HUES6 (cell line): ENCODE measurements around the gene P2RY11.

ENCODE experiments used
- H3K27ac ChIP-seq: 2 replicates; pipeline ENCODE4 v1.7.0; 2013; ENCODE audit warnings: low read depth, mild to moderate bottlenecking, low read length, inconsistent platforms
- H3K27me3 ChIP-seq: 2 replicates; pipeline ENCODE4 v1.6.1; 2013; ENCODE audit warnings: low read length; ENCODE audit not compliant: control insufficient read depth, insufficient read depth
- H3K36me3 ChIP-seq: 2 replicates; pipeline ENCODE4 v1.6.1; 2013; ENCODE audit warnings: low read length; ENCODE audit not compliant: control insufficient read depth, insufficient read depth
- H3K4me1 ChIP-seq: 2 replicates; pipeline ENCODE4 v1.6.1; 2013; ENCODE audit warnings: low read length; ENCODE audit not compliant: control insufficient read depth, insufficient read depth
- H3K4me3 ChIP-seq: 2 replicates; pipeline ENCODE4 v1.5.1; 2013; ENCODE audit warnings: low read depth, low read length
- H3K9ac ChIP-seq: one replicate; pipeline ENCODE4 v1.6.1; 2013; ENCODE audit warnings: mild to moderate bottlenecking, low read length
- H3K9me3 ChIP-seq: 2 replicates; pipeline ENCODE4 v1.6.1; 2013; ENCODE audit warnings: low read depth, low read length; ENCODE audit not compliant: control insufficient read depth, insufficient read depth

P2RY11 gene

DNA sequence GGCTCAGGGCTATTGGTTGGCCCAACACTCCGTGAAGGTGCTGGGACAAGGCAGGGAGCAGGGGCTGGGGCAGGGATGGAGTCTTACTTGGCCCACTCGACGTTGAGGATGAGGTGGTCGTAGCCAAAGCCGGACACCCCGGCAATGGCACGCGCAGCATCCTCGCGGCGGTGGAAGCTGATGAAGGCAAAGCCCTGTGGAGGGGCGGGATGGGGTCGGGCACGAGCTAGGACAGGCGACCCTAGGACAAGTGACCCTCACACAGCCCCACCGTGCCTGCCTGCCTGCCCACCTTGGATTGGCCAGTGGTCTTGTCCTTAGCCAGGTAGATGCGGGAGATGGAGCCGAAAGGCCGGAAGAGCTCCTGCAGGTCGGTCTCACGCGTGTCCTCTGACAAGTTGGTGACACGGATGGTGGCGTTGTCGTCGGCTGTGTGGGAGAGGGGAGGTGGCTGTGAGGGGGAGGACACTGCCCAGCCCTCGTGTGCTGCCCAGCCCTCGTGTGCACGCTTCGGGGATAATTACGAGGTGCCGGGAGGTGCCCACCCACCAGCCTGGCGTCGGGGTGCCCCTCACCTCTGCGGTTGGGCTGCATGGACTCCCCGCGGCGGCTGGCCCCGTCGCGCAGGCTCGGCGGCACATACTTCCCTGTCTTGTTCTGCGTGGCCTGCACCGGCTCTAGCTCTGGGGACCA, 4.0 kb downstream of the P2RY11 start:
- Histone ChIP-seq H3K27me3 (no peaks in the 10 kb centered on the region), H3K9me3 (no peaks in the 10 kb centered on the region), H3K4me1 (peaks cover 5% of the 10 kb centered on the region; the same call in 1 of the 2 replicates), H3K27ac (no peak overlapping the region), H3K36me3 (peaks cover 62% of the 10 kb centered on the region), H3K9ac (no peak overlapping the region), H3K4me3 (no peak overlapping the region)

DNA sequence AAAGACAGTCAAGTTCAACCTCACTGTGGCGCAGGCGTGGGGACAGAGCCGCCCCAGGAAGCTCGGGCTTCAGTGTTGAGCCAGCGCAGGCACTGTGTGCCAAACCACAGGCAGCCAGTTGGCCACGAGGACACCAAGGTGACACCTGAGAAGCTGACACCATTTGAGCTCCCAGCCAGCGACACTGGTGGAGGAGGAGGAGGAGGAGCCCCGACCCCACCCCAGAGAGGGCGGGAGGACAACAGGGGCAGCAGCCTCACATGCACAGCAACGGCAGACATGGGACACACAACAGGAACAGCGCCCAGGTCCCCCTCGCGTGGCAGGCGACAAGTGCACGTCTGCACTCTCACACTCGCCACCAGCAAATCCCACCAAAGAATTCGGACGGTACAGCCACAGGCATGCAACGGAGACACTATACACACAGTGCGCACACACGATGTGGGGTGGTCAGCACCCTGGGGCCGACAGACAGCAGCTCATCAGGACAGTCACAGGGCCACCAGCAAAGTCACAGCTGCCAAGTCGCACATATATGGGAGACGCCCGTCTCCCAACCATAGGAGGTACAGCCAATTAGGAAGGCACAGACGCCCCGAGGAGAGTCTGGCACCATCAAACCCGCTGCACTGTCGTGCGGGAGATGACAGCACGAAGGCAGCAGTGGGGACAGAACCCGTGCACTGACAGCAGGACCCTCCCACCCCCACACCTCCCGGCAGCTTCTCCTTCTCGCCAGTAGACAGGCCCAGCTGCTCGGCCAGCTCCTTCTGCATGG, 4.8 kb downstream of the P2RY11 start:
- no peak overlapping the region for H3K27ac ChIP-seq
- peaks cover 5% of the 10 kb centered on the region; the same call in 1 of the 2 replicates for H3K4me1 ChIP-seq
- no peaks in the 10 kb centered on the region for H3K9me3 ChIP-seq
- H3K4me3 ChIP-seq: no peak overlapping the region
- H3K36me3 ChIP-seq: peaks cover 55% of the 10 kb centered on the region
- H3K27me3 ChIP-seq: no peaks in the 10 kb centered on the region
- H3K9ac ChIP-seq: no peak overlapping the region

DNA sequence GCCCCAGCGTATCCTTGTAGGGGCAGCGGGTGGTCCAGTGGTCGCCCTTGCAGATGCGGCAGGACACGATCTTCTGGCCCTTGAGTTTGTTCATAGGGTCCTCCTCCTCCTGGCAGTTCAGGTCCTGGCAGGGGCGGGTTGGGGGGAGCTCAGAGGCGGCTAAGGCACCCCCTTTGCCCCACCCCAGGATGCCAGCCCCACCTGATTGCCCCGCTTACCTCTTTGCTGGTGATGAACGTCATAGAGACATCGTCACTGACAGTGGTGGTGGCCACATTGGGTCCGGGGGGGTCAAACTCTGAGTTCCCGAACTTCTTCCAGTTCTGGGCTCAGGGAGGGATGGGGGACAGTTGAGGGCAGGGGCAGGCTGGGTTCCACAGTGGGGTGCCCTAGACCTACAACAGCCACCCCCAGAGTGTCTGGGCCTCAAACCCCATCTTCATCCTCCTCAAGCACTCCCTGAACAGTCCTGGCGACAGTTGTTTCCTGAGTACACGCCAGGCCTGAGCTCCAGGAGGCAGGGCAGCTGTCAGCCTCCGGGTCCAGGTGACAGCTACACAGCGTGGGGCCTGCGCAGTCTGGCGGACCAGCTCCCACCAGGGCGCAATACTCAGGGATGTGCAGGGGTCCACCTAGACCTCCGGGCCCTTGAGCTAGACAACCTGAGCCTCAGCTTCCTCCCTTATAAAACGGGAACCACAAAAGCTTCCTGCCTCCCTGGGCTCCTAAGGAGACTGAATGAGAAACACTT, 5.5 kb downstream of the P2RY11 start:
- no peak overlapping the region for H3K4me3 ChIP-seq
- H3K27ac ChIP-seq: no peak overlapping the region
- peaks cover 48% of the 10 kb centered on the region for H3K36me3 ChIP-seq
- no peak overlapping the region for H3K9ac ChIP-seq
- peaks cover 5% of the 10 kb centered on the region; the same call in 1 of the 2 replicates for H3K4me1 ChIP-seq
- no peaks in the 10 kb centered on the region for H3K9me3 ChIP-seq
- no peaks in the 10 kb centered on the region for H3K27me3 ChIP-seq

DNA sequence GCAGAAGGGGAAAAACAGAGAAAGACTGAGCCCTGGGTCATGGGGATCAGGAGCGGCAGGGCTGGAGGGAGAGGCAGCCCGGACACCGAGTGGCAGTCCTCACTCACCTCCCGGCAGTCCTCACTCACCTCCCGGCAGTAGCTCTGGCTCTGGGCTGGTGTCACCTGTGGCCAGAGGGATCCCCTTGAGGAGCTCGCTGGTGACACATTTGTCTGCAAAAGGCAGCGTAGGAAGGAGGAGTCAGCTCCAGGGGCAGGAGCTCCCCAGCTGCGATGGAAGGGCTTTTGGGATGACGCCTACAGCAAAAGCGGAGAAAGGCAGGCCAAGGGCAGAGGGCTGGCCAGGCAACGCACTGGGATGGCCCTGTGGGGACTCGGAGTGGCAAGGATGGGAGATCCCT, 7.5 kb downstream of the P2RY11 start:
- Histone ChIP-seq H3K36me3 (peaks cover 45% of the 10 kb centered on the region), H3K9me3 (no peaks in the 10 kb centered on the region), H3K4me1 (peaks cover 5% of the 10 kb centered on the region; the same call in 1 of the 2 replicates), H3K9ac (peak overlapping the region; percentile 96), H3K27ac (peak overlapping the region; percentile 82; the same call in 1 of the 2 replicates), H3K27me3 (no peaks in the 10 kb centered on the region), H3K4me3 (peak overlapping the region; percentile 92)

DNA sequence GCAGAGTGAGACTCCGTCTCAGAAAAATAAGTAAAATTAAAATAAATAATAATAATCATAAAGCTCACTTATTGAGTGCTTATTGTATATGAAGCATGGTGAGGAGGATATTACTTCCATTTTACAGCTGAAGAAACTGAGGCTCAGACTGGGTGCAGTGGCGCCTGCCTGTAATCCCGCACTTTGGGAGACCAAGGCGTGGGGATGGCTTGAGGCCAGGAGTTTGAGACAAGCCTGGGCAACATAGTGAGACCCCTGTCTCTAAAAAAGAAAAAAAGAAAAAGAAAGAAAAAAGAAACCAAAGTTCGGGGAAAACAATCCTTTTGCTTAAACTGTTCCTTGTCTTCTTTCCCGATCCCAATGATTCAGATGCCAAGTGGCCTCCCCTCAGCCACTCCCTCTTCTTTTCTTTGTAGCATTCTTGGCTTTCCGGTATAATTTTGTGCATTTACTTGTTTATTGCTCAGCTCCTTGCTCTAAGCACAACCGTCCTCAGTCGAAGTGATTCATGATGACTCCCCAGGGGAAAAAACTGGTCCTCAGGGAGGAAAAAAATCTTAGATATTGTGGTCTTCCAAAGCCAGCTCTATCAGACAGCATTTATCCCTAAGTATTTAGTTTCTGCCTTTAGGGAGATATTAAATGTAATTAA, 9.2 kb downstream of the P2RY11 start:
- H3K27ac ChIP-seq: no peak overlapping the region
- H3K4me1 ChIP-seq: peaks cover 5% of the 10 kb centered on the region; the same call in 1 of the 2 replicates
- H3K9ac ChIP-seq: no peak overlapping the region
- H3K4me3 ChIP-seq: no peak overlapping the region
- H3K36me3 ChIP-seq: peaks cover 34% of the 10 kb centered on the region
- H3K9me3 ChIP-seq: no peaks in the 10 kb centered on the region
- no peaks in the 10 kb centered on the region for H3K27me3 ChIP-seq

DNA sequence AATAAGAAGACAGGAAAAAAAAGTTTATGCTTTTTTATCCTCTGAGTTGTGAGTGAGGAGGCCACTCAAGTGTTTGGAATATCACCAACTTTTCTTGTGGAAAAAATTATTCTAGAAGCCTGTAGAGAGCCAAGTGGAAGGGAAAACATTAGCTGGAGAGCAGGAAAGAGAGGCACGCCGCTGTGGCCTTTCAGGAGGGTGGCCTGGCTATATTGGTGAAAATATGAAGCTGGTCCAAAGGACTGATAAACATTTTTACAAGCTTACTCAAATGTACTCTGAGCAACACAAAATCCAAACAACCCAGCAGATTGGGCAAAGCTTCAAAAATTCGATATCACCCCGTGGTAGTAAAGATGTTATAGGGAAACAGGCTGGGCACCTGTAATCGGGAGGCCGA, 10.6 kb downstream of the P2RY11 start:
- H3K36me3 ChIP-seq: peaks cover 22% of the 10 kb centered on the region
- no peak overlapping the region for H3K4me3 ChIP-seq
- H3K27ac ChIP-seq: no peak overlapping the region
- no peaks in the 10 kb centered on the region for H3K27me3 ChIP-seq
- peaks cover 5% of the 10 kb centered on the region; the same call in 1 of the 2 replicates for H3K4me1 ChIP-seq
- H3K9me3 ChIP-seq: no peaks in the 10 kb centered on the region
- H3K9ac ChIP-seq: no peak overlapping the region

DNA sequence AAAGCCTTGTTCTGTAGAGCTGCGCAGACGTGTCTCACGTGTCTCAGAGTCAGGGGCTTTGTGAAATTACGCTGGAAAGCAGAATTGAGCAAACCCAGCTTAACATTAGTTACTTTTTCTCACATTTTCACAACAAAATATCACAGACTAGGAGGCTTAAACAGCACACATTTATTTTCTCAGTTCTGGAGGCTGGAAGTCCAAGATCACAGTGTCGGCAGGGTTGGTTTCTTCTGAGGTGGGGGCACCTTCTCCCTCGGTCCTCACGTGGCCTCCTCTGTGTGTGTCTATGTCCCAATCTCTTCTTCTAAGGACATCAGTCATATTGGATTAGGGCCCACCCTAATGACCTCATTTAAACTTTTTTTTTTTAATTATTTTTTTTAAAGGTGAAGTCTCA, 12.9 kb downstream of the P2RY11 start:
- peaks cover 20% of the 10 kb centered on the region for H3K36me3 ChIP-seq

DNA sequence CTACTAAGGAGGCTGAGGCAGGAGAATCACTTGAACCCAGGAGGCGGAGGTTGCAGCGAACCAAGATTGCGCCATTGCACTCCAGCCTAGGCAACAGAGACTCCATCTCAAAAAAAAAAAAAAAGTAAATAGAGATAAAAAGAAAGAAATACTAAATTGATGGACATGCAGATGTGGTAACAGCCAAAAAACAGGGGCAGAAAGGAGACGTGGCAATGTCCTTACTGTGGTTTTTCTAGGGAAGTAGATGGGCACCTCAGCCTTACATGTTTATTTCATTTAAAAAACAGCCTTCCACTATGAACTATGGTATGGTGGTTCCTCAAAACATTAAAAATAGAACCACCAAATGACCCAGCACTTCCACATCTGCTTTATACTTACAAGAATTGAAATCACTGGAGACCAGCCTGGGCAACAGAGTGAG, 14.7 kb downstream of the P2RY11 start:
- H3K36me3 ChIP-seq: peaks cover 34% of the 10 kb centered on the region
- no peak overlapping the region for H3K4me3 ChIP-seq

More for the DNA sequence above, 12.9 kb downstream of the P2RY11 start:
- Histone ChIP-seq H3K9ac (no peak overlapping the region), H3K9me3 (no peaks in the 10 kb centered on the region), H3K4me1 (no peaks in the 10 kb centered on the region), H3K27ac (no peak overlapping the region), H3K27me3 (no peaks in the 10 kb centered on the region), H3K4me3 (no peak overlapping the region)

DNA sequence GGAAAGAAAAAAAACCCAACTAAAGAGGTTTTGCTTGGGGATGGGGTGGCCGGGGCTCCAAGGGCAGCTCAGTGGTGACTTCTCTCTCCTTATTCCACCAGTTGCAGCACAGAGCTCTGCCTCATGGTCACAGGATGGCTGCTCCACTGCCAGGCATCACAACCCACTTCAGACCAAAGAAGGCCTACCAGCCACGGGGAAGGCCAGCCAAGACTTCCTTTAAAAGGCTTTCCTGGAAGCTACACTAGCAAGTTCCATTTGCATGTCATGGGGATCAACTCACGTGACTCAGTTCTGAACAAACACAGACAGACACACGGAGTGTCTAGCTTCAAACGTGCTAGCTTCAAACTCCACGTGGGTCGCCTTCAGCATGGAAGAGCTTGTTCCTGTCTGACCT, 21.4 kb downstream of the P2RY11 start:
- H3K27ac ChIP-seq: no peak overlapping the region
- H3K9ac ChIP-seq: no peak overlapping the region
- H3K27me3 ChIP-seq: no peaks in the 10 kb centered on the region
- no peak overlapping the region for H3K4me3 ChIP-seq
- H3K9me3 ChIP-seq: no peaks in the 10 kb centered on the region
- peaks cover 85% of the 10 kb centered on the region for H3K36me3 ChIP-seq
- H3K4me1 ChIP-seq: no peaks in the 10 kb centered on the region

More for the DNA sequence above, 14.7 kb downstream of the P2RY11 start:
- no peaks in the 10 kb centered on the region for H3K4me1 ChIP-seq
- no peak overlapping the region for H3K27ac ChIP-seq
- H3K9me3 ChIP-seq: no peaks in the 10 kb centered on the region
- no peak overlapping the region for H3K9ac ChIP-seq
- no peaks in the 10 kb centered on the region for H3K27me3 ChIP-seq

DNA sequence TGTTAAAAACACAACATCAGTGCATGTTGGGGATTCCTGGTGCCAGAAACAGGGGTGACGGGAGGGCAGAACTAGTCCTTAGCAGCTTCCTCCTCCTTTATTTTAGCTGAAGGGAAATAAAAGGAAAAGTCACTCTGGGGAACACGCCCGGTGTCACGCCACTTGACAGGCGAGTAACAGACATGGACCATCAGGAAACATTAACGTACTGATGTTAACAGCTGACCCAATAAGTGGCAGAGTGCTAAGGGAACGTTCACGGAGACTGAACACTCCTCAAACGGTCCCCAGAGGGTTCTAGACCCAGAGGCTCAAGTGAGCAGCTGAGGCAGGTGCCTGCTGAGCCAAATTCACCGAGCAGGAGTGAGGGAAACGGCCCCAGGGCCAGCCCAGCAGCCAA, 22.1 kb downstream of the P2RY11 start:
- H3K36me3 ChIP-seq: peaks cover 86% of the 10 kb centered on the region
- no peak overlapping the region for H3K9ac ChIP-seq
- no peak overlapping the region for H3K4me3 ChIP-seq
- no peaks in the 10 kb centered on the region for H3K27me3 ChIP-seq
- no peaks in the 10 kb centered on the region for H3K4me1 ChIP-seq
- no peak overlapping the region for H3K27ac ChIP-seq
- no peaks in the 10 kb centered on the region for H3K9me3 ChIP-seq
